DMS114 treated with DMSO at 0.1 percent for 48 hours (cell line): ENCODE data around the gene CNIH3.
A peak's percentile ranks its signal among the peaks of the same experiment; 100 is the strongest.
"Not testable (repeated sequence)": the region's sequence is repeated elsewhere in the genome, so short reads cannot be mapped to it uniquely, and the experiment has no call there.

Experiments
- DNase-seq: peaks from one replicate; lab custom pipeline; 2025; ENCODE audit not compliant: unreplicated experiment; lab: John Stamatoyannopoulos, UW

The CNIH3 gene

GRCh38 chr1:224615861-224616755 lies at the start of gene CNIH3:
CNIH3 (plus strand) TSS chr1:224616317; CDS start chr1:224617175, 858 bp downstream.
- DNase-seq = peak; percentile 36

- not testable (repeated sequence) for DNase-seq
These were observed 49.6 kb upstream of the CNIH3 start for GRCh38 chr1:224566492-224566891.

GRCh38 chr1:224569276-224569675 lies 46.8 kb upstream of the CNIH3 start:
- DNase-seq = no peak

GRCh38 chr1:224571975-224572374 lies 44.1 kb upstream of the CNIH3 start:
- DNase-seq = not testable (repeated sequence)

- no peak for DNase-seq
These were observed 36.6 kb upstream of the CNIH3 start for GRCh38 chr1:224579526-224579925.

- DNase-seq = no peak
These were observed 36.1 kb upstream of the CNIH3 start for GRCh38 chr1:224580006-224580405.

- DNase-seq = no peak
These were observed 34.1 kb upstream of the CNIH3 start for GRCh38 chr1:224582041-224582440.

- no peak for DNase-seq
These were observed 32.3 kb upstream of the CNIH3 start for GRCh38 chr1:224583774-224584173.

GRCh38 chr1:224585051-224585450 lies 31.1 kb upstream of the CNIH3 start:
- no peak for DNase-seq

- no peak for DNase-seq
These were observed 29.1 kb upstream of the CNIH3 start for GRCh38 chr1:224587051-224587450.

GRCh38 chr1:224588515-224588914 lies 27.6 kb upstream of the CNIH3 start:
- no peak for DNase-seq

GRCh38 chr1:224589006-224589405 lies 27.1 kb upstream of the CNIH3 start:
- DNase-seq = no peak

- no peak for DNase-seq
These were observed 24.8 kb upstream of the CNIH3 start for GRCh38 chr1:224591326-224591725.

GRCh38 chr1:224592636-224593582 lies 23.2 kb upstream of the CNIH3 start:
- no peak for DNase-seq

- no peak for DNase-seq
These were observed 21.8 kb upstream of the CNIH3 start for GRCh38 chr1:224594360-224594759.

GRCh38 chr1:224594851-224595250 lies 21.3 kb upstream of the CNIH3 start:
- no peak for DNase-seq

- no peak for DNase-seq
These were observed 10.5 kb upstream of the CNIH3 start for GRCh38 chr1:224605482-224606181.

- no peak for DNase-seq
These were observed 8.6 kb upstream of the CNIH3 start for GRCh38 chr1:224607188-224608148.

- no peak for DNase-seq
These were observed 6.8 kb upstream of the CNIH3 start for GRCh38 chr1:224609333-224609732.

GRCh38 chr1:224612246-224612645 lies 3.9 kb upstream of the CNIH3 start:
- no peak for DNase-seq
